Measurements from ENCODE around the gene PTPRN2.

GRCh38 chr7:157638563-157638962 lies 949.1 kb downstream of the PTPRN2 start:
- no peak for TF ChIP-seq POLR2AphosphoS5 (IDR thresholded peaks at IDR 0.05; ENCODE audit: insufficient read depth, low read depth, low read length)
- TF ChIP-seq, protein P1, sequence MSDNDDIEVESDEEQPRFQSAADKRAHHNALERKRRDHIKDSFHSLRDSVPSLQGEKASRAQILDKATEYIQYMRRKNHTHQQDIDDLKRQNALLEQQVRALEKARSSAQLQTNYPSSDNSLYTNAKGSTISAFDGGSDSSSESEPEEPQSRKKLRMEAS (IDR thresholded peaks at IDR 0.05; ENCODE audit: insufficient read depth, insufficient read length) = no peak
- TF ChIP-seq POLR2A (IDR thresholded peaks at IDR 0.05; ENCODE audit: low read depth, low read length) = no peak

All from endothelial cell of umbilical vein (primary cell).